HG03342 (cell line): ENCODE data around the gene RSF1.
"Not testable (repeated sequence)": the region's sequence is repeated elsewhere in the genome, so short reads cannot be mapped to it uniquely, and the experiment has no call there.

ENCODE experiments used
- ATAC-seq: cut with Tn5 transposase; IDR thresholded peaks from one replicate; pipeline ENCODE4 v1.9.1; 2021; ENCODE audit warnings: mild to moderate bottlenecking, moderate library complexity; ENCODE audit not compliant: unreplicated experiment

The RSF1 gene

DNA sequence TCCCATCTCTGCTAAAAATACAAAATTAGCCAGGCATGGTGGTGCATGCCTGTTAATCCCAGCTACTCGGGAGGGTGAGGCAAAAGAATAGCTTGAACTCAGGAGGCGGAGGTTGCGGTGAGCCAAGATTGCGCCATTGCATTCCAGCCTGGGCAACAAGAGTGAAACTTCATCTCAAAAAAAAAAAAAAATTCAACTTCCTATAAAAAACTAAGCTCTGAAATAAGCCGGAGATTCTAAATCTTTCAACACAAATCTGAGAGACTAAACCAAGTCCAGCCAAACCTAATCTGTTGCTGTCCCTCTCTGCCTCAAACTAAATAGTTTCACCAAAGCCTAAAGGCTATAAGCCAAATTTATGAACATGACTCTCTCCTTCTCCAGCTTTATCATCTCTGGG lies 186.6 kb downstream of the RSF1 start:
- ATAC-seq: not testable (repeated sequence)

DNA sequence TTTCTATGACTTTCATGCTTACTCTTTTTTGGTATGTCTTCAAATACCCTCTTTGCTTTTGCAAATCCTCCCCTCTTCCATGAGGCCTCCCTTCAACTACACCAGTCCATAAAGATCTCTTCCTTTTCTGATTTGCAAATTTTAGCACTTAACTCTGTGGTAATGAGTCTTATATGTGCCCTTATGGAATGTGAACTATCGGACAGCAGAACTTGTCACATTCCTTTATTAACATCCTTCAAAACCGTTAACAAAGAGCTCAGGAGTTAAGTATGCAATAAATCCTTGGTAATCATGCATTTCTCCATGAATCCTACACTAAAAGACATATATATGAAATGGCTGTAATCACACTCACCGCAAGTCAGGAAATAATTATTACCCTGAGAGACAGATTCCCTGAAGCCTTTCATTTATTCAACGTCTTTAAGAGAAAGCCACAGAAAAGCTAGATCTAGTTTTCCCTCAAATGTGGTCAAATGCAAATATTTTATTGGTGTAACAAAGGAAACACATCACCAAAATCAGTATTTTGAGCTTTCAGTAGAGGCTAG lies 190.3 kb downstream of the RSF1 start:
- ATAC-seq: no peak

DNA sequence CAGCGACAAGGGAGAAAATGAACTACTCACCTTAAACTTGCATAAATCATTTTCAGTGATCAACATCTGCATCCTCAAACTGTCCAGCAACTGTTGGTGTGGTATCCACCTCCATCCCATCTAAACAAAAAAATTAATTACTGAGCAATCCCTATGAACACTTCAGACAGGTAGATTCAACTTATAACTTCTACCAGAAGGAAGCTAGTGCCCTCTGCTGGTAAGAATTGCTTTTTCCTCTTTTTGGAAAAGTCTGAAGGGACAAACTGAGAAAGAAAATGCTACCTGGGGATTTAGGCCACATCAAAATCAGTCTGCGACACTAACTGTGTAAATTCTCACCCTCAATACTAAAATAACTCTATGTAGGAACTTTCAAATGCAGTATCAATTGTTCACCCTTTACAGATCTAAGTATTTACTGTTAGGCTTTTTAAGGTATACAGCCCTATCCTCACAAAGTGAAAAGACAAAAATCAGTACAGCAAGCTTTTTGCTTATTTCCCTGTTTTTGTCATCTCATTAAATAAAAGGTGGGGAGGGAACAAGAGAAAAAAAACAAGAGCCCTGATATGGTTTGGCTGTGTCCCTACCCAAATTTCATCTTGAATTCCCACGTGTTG lies 200.8 kb downstream of the RSF1 start:
- ATAC-seq: no peak

DNA sequence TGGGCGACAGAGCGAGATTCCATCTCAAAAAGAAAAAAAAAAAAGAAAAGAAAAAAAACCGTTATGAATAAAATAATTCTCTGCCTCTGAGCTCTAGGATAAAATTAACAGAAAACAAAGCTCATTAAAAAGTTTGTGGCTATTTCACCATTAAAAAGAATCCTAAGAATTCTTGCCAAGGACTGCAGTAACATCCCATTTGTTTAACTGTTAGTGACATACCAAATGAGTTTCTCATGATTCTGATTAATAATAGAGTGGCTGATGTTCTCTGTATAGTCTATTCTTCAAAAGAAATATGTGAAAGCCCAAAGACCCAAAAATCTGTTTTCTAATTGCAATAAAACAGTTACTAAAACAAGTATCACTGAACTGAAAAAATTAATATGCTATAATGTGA lies 202.6 kb downstream of the RSF1 start:
- no peak for ATAC-seq

DNA sequence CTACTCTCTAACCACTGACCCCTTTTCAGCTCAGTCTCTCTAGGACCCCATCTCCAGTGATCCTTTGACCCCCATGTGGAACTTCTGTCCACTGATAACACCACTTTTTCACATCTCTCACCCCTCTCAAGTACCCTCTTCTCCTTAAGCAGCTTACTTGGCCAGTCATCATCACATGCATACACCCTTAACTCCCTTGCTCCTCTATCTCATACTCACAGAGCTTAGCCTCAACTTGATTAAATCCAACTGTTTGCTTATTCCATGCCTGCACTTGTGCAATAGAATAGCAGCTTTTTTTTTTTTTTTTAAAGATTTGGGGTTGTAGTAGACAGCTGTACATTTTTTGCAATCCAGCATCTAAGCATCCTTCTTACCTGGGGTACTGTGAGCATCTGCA lies 208.6 kb downstream of the RSF1 start:
- no peak for ATAC-seq
